GM06990 (cell line): ENCODE measurements around the gene DDRGK1.
"Not testable (repeated sequence)": the region's sequence is repeated elsewhere in the genome, so short reads cannot be mapped to it uniquely, and the experiment has no call there.

ENCODE experiments used
- DNase-seq: peaks from one replicate; pipeline ENCODE4 v3.0.0-alpha.2; 2011; ENCODE audit not compliant: insufficient read length; ENCODE audit errors: extremely low read depth
- H3K27me3 ChIP-seq: replicated peaks from 2 replicates; pipeline ENCODE4 v1.6.0; 2011; ENCODE audit warnings: low read length; ENCODE audit not compliant: control insufficient read depth, insufficient read depth
- H3K36me3 ChIP-seq: 2 replicates; pipeline ENCODE4 v1.5.1; 2011; ENCODE audit warnings: low read length; ENCODE audit not compliant: control insufficient read depth, insufficient read depth
- H3K4me3 ChIP-seq: replicated peaks from 2 replicates; pipeline ENCODE4 v1.5.1; 2011; ENCODE audit warnings: low read depth, mild to moderate bottlenecking, control low read depth, low read length
- TF ChIP-seq, protein P1 (sequence below): IDR thresholded peaks from 2 replicates; pipeline ENCODE4 v1.5.1; 2011; ENCODE audit warnings: low read length, control low read depth, mild to moderate bottlenecking, inconsistent platforms; ENCODE audit not compliant: insufficient read depth, poor library complexity, severe bottlenecking

DDRGK1 gene

DNA sequence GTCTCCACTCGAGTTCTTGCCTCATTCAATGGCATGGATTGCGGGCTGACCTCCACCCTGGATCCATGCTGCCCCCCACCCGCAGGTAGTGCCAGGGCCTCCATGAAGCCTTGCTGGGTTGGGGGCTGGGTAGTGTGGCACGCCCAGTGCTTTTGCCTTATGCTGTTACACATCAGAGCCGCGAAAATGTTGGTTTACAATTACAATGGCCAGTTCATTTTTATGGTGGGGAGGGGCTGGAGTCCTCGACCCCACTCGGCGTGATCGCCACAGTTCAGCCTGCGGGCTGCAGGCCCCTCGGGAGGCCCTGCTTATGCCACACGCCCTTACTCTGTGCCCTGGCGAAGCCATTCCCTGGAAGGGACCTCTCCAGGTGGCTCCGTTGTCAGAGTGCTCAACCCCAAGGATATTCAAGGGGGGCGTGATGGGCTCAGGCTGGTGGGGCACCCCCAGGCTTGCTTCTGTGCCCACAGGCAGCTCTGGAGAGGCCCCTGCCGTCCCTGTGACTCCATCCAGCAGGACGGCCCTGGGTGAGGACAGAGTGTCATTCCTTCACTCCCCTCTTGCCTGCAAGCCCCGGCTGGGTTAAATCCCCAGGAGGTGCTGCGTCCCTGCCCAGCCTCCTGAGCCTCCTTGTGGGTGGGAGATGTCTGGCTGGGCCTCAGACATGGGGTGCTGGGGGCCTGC lies 19.7 kb upstream of the DDRGK1 start:
- TF ChIP-seq, protein P1, sequence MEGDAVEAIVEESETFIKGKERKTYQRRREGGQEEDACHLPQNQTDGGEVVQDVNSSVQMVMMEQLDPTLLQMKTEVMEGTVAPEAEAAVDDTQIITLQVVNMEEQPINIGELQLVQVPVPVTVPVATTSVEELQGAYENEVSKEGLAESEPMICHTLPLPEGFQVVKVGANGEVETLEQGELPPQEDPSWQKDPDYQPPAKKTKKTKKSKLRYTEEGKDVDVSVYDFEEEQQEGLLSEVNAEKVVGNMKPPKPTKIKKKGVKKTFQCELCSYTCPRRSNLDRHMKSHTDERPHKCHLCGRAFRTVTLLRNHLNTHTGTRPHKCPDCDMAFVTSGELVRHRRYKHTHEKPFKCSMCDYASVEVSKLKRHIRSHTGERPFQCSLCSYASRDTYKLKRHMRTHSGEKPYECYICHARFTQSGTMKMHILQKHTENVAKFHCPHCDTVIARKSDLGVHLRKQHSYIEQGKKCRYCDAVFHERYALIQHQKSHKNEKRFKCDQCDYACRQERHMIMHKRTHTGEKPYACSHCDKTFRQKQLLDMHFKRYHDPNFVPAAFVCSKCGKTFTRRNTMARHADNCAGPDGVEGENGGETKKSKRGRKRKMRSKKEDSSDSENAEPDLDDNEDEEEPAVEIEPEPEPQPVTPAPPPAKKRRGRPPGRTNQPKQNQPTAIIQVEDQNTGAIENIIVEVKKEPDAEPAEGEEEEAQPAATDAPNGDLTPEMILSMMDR, result no peak
- H3K27me3 ChIP-seq, result no peaks in the 10 kb centered on the region; the same call in 1 of the 2 replicates
- no peak overlapping the region for H3K4me3 ChIP-seq
- peaks cover 19% of the 10 kb centered on the region for H3K36me3 ChIP-seq
- no peak for DNase-seq

DNA sequence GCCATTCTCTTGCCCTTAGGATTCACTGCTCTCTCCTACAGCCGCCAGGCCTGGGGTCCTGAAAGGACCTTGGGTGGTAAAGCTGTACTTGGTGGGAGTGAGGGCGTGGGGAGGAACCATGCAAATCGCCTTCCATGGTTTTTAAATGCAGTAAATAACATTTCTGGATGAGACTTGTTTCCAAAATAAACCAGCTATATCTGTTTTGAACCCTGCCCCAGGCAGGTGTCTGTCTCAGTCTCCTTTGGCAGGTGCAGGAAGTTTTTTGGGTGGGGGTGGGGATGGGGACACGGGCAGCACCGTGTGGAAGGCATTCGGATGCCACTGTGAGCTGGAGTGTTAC lies 19.1 kb upstream of the DDRGK1 start:
- TF ChIP-seq, protein P1, result no peak
- H3K27me3 ChIP-seq, result no peaks in the 10 kb centered on the region; the same call in 1 of the 2 replicates
- peaks cover 19% of the 10 kb centered on the region for H3K36me3 ChIP-seq
- no peak overlapping the region for H3K4me3 ChIP-seq
- no peak for DNase-seq

DNA sequence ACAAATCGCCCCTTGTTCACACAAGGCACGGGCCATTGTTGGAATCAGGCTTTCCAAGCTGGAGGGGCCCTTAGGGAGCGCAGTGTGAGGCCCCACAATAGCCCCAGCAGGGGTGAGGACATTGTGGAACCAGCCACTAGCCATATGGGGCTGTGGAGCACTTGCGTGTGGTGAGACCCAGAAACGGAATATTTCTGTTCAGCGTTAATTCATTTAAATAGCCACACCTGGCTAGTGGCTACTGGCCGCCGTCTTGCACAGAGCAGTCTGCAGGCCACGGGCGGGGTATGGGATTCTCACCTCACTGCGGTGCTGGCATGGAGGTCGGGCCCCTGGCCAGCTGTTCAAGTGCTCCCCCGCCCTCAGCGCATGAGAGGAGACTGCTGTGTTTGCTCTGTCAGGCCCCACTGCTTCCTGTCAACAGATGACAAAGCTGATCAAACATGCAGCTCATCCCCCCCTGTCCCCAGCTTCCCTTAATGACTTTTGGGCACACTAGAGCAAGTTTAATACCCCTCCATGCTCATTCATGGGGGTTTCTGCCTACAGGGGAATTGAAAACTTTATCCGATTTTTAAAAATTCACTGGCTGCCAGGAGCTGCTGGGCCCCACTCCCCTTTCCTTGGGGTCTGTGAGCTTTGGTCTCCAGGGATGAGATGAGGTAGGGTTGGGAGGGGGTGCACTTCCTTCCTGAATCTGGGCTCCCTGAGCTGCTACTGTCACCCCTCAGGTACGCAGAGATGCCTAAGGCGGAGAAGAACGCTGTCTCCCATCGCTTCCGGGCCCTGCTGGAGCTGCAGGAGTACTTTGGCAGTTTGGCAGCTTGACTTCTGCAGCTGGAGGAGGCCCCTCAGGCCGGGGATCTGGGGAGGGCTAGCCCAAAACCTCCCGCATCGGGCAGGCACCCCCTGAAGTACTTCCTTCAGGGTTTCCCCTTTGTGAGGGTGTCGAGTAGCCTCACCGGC lies 18.4 kb upstream of the DDRGK1 start:
- no peak overlapping the region for H3K4me3 ChIP-seq

GRCh38 chr20:3221398-3222226 lies 17.1 kb upstream of the DDRGK1 start:
- TF ChIP-seq, protein P1, result no peak
- DNase-seq, result no peak
- no peak overlapping the region for H3K4me3 ChIP-seq
- peaks cover 19% of the 10 kb centered on the region for H3K36me3 ChIP-seq
- H3K27me3 ChIP-seq, result no peaks in the 10 kb centered on the region

More for the DNA sequence above, 18.4 kb upstream of the DDRGK1 start:
- DNase-seq, result peak; percentile 54
- H3K36me3 ChIP-seq, result peaks cover 19% of the 10 kb centered on the region
- TF ChIP-seq, protein P1, result no peak
- no peaks in the 10 kb centered on the region for H3K27me3 ChIP-seq

- no peak overlapping the region for H3K4me3 ChIP-seq
- TF ChIP-seq, protein P1, result peak; percentile 85
- H3K27me3 ChIP-seq, result no peaks in the 10 kb centered on the region
- peaks cover 25% of the 10 kb centered on the region for H3K36me3 ChIP-seq
- peak; percentile 75 for DNase-seq
Observed at GRCh38 chr20:3218307-3218988, 14.0 kb upstream of the DDRGK1 start.

GRCh38 chr20:3215359-3215917 lies 11.0 kb upstream of the DDRGK1 start:
- H3K4me3 ChIP-seq, H3K27me3 ChIP-seq, DNase-seq: not testable (repeated sequence)
- peaks cover 15% of the 10 kb centered on the region for H3K36me3 ChIP-seq
